ENCODE measurements around the gene PITPNC1. TPM values are rescaled to one million over a fixed set of nuclear protein-coding genes. Genes with fewer than 3 reads are reported as not detected.
A peak's percentile ranks its signal among the peaks of the same experiment; 100 is the strongest.

Gene PITPNC1
- total RNA-seq, 4 donors from 2014 or later = 4.1 to 45.1 (median 8.7) TPM

DNA sequence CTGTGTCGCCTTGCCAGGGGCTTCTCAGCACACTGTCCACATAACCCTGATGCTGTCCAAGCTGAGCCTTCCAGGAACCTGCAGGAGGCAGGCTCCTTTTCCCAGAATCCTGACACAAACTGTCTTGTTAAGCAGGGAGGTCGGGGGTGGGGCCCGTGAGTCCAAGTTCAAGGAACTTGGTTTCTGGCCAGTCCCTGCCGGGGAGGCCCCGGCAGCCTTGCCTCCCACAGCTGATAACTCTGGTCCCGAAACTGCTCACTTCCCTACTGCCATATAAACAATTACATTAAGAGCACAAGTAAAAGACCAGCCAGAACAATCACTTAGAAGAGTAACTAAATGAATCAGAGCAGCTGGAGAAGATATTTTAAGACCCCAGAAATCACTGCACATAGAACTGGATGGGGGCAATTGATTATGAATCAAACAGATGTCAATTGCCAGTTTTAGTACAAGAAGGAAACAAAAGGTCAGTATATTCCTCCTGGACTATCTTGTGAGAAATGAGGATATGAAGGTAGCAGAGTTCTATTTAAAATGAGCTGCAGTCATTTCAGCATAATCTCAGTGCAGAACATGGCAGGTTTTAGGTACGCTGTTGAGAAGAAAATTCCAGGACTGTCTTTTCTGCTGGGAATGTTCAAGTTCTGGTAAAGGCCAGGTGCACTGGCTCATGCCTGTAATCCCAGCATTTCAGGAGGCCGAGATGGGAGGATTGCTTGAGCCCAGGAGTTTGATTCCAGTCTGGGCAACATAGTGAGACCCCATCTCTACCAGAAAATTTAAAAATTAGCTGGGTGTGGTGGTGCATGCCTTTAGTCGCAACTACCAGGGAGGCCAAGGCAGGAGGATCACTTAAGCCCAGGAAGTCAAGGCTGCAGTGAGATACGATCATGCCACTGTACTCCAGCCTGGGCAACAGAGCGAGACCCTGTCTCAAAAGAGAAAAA is 169.8 kb downstream of the PITPNC1 start:
- Histone ChIP-seq H3K27ac (no peak overlapping the region), H3K9me3 (no peaks in the 10 kb centered on the region), H3K36me3 (no peaks in the 10 kb centered on the region), H3K27me3 (no peaks in the 10 kb centered on the region), H3K4me1 (no peaks in the 10 kb centered on the region), H3K4me3 (no peak overlapping the region)
- DNase-seq = peak; percentile 33 to 62
- intact Hi-C loops (cut with DNase I; ENCODE audit: low total_unique reads) = no loop called here
- TF ChIP-seq CTCF (IDR thresholded peaks at IDR 0.05) (no peak), POLR2A (IDR thresholded peaks at IDR 0.05) (no peak)

GRCh38 chr17:67548693-67549092 is 171.6 kb downstream of the PITPNC1 start:
- no peaks in the 10 kb centered on the region for H3K9me3 ChIP-seq
- DNase-seq = no peak
- intact Hi-C loops (cut with DNase I; ENCODE audit: low total_unique reads) = no loop called here
- H3K4me3 ChIP-seq = no peak overlapping the region
- no peak for TF ChIP-seq POLR2A (IDR thresholded peaks at IDR 0.05)
- no peak for TF ChIP-seq CTCF (IDR thresholded peaks at IDR 0.05)
- no peaks in the 10 kb centered on the region for H3K36me3 ChIP-seq
- H3K27me3 ChIP-seq = no peaks in the 10 kb centered on the region
- H3K4me1 ChIP-seq = no peaks in the 10 kb centered on the region
- no peak overlapping the region for H3K27ac ChIP-seq

DNA sequence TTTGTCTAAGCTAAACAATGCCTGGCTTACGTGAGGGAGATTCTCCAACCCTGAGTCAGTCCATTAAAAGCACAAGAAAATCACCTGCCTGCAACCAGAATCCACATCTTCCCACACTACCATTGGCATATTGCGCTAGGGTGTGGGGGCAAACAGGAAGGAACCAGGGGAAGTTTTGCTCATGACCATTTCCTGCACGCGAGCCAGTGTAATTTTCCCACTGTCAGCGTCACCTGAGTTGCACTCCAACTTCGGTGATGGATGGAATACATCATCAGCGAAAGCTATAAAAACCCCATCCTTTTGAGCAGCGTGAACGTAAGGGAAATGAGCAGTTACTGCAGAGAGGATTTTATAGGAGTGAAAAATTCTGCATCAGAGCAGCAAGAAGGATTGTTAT is 172.7 kb downstream of the PITPNC1 start:
- no peaks in the 10 kb centered on the region for H3K36me3 ChIP-seq
- DNase-seq = peak in 1 of 2 donors; percentile 34
- peak overlapping the region in 1 of 2 donors; percentile 38 for H3K27ac ChIP-seq
- no peaks in the 10 kb centered on the region for H3K9me3 ChIP-seq
- intact Hi-C loops (cut with DNase I; ENCODE audit: low total_unique reads) = no loop called here
- no peak overlapping the region for H3K4me3 ChIP-seq
- H3K4me1 ChIP-seq = no peaks in the 10 kb centered on the region
- H3K27me3 ChIP-seq = no peaks in the 10 kb centered on the region
- no peak for TF ChIP-seq CTCF (IDR thresholded peaks at IDR 0.05)
- TF ChIP-seq POLR2A (IDR thresholded peaks at IDR 0.05) = no peak

DNA sequence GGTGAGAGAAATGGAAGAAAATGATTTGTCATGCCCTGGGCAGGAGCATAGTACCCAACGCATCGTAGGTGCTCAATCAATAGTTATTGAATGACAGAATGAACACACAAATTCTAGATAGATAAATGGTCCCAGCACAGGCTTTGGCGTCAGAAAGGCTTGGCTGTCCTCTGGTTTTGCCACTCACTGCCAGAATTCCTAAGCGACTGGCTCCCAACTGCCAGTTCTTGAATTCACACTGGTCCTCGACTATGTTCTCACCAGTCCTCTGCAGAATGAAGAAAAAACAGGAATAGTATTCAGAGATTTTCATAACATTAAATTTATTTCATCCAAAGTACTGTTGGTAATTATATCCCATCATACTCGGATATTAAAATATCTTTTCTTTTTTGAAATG is 177.6 kb downstream of the PITPNC1 start:
- intact Hi-C loops (cut with DNase I; ENCODE audit: low total_unique reads) = no loop called here
- Histone ChIP-seq H3K27me3 (no peaks in the 10 kb centered on the region), H3K4me1 (no peaks in the 10 kb centered on the region), H3K9me3 (no peaks in the 10 kb centered on the region), H3K4me3 (no peak overlapping the region), H3K27ac (no peak overlapping the region), H3K36me3 (no peaks in the 10 kb centered on the region)
- no peak for TF ChIP-seq POLR2A (IDR thresholded peaks at IDR 0.05)
- TF ChIP-seq CTCF (IDR thresholded peaks at IDR 0.05) = no peak
- DNase-seq = no peak

GRCh38 chr17:67555855-67556254 is 178.8 kb downstream of the PITPNC1 start:
- H3K36me3 ChIP-seq = no peaks in the 10 kb centered on the region
- no peaks in the 10 kb centered on the region for H3K9me3 ChIP-seq
- TF ChIP-seq POLR2A (IDR thresholded peaks at IDR 0.05) (no peak), CTCF (IDR thresholded peaks at IDR 0.05) (no peak)
- no peak overlapping the region for H3K4me3 ChIP-seq
- no peak for DNase-seq
- H3K27ac ChIP-seq = no peak overlapping the region
- no peaks in the 10 kb centered on the region for H3K27me3 ChIP-seq
- intact Hi-C loops (cut with DNase I; ENCODE audit: low total_unique reads) = no loop called here
- H3K4me1 ChIP-seq = no peaks in the 10 kb centered on the region

Measured in uterus (tissue), 4 donors.